NCI-H1417 treated with DMSO at 0.1 percent for 48 hours (cell line): ENCODE measurements around the gene STAT2.

Experiments
- DNase-seq: peaks from one replicate; lab custom pipeline; 2025; lab: John Stamatoyannopoulos, UW

STAT2 gene

GRCh38 chr12:56293795-56294194 lies 66.1 kb downstream of the STAT2 start:
- DNase-seq, result no peak
